ENCODE measurements around the gene WNT4.

WNT4 gene

DNA sequence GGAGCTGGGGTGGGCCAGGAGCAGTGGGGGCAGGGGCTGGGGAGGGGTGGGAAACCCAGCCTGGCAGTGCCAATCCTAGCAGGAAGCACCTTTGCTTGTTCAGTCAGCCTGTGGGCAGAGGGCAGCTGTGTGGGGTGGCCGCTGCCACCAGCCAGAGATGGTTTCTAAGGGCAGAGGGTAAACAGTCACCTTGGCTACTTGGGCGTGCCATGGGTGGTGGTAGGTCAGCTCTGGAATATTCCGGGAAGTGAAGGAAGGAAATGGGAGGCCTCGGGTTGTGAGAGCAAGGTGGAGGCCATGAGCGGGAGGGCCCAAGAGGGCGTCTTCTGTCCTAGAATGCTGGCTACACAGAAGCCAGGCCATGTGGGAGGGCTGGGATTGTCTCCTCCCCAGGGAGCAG lies 20.7 kb upstream of the WNT4 start:
- DNase-seq (ENCODE audit: low spot score) = no peak

DNA sequence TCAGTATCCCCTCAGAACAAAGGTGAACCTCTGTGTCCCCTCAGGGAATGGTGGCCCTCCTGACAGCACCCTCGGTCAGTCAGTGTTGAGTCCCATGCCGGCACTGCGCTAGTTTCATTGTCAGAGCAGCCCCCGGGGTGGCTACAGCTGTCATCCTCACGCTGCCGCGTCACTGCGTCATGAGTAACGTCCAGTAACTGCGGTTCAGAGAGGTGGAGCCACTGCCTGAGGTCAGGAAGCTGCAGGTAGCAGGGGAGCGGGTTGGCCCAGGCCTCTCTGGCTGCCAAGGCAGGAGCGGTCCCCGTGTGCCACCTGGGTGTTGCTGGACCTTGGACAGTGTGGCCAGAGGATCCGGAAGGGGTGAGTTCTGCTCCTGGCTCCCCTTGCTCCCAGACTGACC lies 20.2 kb upstream of the WNT4 start:
- DNase-seq (ENCODE audit: low spot score) = no peak

DNA sequence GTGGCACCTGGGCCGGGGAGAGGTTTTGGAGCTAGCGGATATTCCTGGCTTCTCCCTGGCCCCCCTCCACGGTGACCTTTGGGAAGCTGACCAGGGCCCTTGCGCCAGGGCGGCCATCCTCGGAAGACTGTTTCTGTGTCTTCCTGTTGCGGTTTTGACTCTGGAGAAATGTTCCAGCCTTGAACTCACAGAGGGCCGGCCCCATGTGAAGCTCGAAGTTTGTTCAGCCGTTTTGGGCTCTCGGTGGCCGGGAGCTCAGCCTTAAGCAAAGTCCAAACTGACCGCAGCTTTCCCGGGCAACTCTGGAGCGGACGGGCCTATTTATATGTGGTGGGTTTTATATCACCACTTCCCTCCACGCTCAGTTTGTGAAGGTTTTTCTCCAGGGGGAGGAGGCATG lies 17.0 kb upstream of the WNT4 start:
- DNase-seq (ENCODE audit: low spot score) = no peak

DNA sequence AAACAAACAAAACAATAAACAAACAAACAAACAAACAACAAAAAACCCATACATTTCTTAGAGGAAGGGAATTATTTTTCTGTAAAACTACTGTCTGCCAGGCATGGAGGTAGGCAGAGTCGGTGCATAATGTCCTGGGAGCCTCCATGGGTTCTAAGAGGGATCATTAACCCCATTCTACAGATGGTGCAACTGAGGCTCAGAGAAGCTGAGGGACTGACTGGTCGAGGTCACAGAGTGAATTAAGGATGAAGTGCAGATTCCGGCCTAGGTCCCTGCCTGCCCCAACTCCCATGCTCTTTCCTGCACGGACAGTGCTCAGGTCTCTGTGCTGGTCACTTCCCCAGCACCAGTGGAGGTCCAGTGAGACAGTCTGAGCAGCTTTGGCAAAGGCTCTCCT lies 15.8 kb upstream of the WNT4 start:
- DNase-seq (ENCODE audit: low spot score) = no peak

DNA sequence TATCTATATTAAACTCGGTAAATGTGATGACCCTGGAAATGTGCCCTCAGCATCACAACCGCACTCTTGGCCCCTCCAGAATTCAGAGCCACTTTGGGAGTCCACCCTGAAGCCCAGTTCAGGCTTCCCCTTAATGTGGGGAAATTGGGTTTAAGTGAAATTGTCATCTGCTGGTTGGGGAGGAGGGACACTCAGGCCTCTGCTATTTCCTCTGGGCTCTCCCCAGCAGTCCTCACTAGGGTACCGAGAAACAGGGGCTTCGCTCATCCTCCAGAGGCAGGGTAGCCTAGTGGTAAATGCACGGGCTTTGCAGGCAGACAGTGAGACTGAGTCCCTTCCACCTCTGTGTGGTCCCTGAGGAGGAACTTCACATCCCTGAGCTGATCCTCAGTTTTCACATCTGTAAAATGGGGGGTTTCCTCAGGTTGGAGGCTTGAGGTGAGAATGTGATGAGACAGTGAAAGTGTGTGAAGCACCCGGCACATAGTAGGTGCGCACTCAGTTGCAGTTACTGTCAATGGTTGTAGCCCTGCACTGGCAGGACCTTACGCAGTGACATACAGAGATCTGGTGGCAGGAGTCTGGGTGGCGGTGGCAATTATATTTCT lies 14.6 kb upstream of the WNT4 start:
- DNase-seq (ENCODE audit: low spot score) = no peak

DNA sequence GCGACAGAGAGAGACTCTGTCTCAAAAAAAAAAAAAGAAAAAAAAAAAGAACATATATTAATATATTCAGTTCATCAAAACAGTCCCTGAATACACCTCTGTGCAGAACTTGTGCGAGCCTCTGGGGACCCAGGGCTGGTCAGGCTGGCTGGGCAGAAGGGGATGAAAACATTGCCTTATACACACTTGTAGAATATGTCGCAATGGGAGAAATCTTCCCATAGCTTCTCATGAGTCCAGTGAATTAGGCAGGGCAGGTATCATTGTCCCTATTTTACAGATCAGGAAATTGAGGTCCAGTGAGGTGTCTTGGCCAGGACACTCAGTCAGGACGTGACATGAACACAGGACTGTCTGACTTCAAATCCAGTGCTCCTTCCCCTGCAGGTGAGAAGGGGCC lies 12.6 kb upstream of the WNT4 start:
- no peak for DNase-seq (ENCODE audit: low spot score)

DNA sequence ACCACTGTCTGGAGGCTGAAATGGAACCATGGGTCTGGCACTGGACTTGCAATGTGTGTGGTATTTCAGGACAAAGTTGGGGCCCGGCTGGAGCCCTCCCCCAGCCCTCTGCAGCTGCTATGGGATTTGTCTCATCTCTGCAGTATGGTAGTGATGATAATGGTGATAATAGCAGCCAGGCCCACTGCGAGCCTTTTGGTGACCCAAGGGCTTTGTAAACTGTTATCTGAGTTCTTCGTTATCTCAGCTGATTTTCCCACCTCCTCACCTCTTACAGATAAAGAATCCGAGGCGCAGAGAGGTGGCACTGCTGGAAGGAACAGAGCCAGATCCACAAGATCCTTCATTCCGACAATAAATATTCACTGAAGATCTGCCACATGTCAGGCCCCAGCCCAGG lies 11.7 kb upstream of the WNT4 start:
- no peak for DNase-seq (ENCODE audit: low spot score)

DNA sequence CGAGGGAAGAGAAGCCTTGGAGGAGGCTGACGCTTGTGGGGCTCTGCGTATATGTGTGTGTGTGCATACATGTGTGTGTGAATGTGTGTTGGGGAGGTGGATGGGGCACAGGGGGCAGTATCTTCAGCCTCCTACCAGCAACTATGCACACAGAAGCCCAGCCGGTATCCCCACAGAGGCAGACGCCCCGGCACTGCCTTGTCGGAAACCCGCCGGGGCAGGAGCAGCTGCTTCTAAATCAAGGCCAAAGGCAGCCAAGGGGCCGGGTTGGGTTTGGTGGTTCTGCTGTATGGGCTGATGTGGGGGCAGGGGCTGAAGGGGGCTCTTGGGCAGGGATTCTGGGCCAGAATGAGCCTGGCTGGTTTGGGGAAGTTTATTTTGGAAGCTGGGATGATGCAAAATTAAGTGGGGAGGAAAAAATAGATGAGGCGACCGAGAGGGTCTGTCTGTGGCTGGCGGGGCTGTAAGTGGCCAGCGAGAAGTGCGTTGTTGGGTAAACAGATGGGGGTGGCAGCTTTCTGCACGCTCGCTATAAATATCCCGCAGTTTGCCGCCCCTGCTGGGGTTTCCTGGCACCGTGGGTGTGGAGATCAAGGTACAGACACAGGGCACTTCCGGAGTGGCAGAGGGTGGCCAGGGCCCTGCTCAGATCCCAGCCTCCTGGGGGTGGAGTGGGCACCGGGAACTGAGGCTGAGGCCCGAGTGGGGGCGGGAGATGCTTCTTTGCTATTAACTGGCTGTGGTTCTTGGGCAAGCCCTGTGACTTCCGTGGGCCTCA lies 11.0 kb upstream of the WNT4 start:
- no peak for DNase-seq (ENCODE audit: low spot score)

DNA sequence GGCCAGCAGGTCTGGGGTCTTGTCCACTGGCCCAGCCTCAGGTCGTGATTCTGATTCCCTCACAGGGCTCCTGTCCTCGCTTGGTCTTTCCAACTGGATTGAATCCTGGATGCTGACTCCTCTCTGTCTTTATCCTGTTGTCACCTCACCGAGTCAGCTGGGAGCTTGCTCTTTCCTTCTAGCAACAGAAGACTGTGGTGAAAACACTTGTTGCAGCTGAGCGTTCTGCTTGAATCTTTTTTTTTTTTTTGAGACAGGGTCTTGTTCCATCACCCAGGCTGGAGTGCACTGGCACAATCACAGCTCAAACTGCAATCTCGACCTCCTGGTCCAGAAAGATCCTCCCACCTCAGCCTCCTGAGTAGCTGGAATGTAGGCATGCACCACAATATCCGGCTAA lies 8.0 kb upstream of the WNT4 start:
- no peak for DNase-seq (ENCODE audit: low spot score)

DNA sequence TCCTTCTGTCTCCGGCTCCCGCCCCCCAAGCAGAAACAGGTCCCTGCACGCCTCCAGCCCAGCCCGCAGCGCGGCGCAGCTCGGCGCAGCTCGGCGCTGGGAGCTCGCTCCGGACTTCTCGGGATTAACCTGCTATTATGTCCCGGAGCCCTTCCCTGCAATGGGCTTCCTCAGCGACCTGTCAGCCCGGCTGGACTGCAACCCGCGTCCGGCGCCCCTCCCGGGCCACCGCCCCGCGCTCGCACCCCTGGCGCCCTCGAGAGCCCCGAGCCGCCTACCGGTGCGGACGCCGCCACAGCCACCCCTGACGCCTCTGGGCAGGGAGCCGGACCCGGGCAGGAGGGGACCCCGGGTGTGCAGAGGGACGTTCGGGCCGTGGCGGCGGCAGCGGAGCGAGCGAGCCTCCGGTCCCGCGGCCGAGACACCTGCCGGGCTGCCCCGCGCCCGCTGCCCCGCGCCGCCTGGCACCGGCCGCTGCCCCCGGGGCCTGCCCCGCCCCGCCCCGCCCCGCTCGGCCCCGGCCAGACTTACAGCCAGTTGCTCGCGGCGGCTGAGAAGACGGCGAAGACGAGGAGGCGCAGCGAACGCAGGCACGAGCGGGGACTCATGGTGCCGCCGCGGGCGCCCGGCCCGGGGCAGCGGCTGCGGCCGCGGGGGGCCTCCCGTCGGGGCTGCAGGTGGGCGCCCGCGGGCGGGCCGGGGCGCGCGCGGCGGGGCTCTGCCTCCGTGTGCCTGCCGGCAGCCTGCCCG lies 407 bp downstream of the WNT4 start:
- peak; percentile 17 for DNase-seq (ENCODE audit: low spot score)

DNA sequence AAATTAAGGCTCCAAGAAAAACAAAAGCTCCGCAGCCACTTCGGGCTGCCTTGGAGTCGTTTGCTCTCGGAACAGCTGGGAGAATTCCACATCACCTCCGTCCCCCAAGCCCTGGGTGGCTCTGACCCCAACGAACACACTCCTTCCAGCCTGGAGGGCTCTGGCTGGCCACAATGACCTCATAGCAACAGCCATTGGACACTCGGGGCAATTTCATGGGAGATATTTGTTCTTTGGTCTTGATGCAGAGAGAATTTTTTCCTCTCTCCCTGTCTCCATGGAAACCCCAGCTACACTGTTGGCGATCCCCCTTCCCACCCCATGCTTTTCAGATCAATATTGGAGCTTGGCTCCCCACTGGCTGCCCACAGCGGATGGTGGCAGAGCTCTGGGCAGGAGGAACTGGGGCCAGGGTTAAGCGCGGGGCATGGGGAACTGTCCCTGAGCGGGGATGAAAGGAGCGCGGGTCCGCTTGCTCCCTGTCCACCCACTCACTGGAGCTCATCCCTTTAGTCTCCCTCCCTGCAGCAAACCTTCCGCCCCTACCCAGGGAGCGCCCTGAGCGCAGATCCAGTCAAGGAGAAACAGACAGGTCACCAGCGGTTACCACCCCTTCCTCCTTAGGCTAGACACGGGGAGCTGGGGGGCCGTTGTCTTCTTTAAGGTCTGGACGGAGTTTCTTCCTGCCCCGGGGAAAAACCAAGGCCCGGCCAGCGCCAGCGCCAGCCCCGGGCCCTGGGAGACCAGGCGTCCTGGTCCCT lies 1.2 kb downstream of the WNT4 start:
- no peak for DNase-seq (ENCODE audit: low spot score)

DNA sequence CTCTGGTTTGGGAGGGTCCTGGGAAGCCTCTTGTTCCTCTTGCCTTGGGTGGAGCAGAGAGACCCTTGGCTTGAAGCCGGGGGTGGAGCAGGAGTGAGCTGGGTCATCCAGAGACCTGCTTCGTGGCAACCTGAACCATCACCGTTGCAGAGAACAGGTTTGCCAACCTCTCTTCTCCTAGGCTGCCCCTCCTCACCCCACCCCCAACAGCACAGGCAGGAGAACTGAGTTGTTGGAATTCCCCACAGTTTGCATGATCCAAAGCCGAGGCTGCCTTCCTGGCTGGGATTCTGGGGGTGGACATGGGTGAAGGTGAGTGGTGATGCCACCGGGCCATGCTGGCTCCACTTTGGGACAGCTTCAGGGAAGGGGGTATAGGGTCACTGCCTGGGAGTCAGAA lies 2.2 kb downstream of the WNT4 start:
- DNase-seq (ENCODE audit: low spot score) = no peak

DNA sequence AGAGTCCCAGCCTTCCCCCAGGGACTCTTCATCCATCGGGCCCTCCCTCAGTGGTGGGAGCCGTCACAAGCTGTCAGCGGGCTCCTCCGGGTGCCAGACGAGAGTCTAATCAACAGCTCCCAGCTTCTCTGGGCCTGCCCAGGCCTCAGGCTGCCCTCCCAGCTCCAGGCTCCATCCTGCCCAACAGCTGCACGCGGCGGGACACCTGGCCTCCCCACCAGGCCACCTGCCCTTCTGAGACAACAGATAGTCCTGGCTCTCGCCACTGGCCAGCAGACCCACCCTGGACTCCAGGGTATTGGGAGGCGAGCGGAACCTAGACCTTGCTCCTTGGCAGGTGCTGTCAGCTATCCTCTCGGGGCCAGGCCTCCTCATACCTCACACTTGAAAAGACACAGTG lies 3.1 kb downstream of the WNT4 start:
- DNase-seq (ENCODE audit: low spot score) = no peak

DNA sequence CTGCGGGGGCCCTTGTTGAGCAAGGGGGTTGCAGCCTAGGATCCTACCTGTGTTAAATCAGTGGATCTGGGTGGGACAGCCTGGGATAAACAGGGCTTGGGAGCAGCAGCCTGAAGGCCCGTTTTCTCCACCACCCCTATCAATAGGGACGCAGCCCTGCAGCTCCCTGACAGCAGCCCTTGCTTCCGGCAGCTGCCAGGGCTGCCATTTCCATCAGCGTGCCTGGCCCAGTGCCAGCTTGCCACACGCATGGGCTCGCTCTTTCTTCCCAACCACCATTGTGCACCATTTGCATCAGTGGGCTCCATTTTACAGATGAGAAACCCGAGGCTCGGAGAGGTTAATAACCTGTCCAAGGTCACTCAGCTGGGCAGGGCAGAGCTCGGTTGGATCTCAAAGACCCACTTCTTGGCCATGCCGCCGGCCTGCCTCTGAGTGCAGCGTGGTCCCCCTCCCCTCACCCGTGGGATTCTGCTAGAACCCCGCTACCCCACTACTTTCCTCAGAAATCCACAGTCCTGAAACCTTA lies 3.8 kb downstream of the WNT4 start:
- no peak for DNase-seq (ENCODE audit: low spot score)

DNA sequence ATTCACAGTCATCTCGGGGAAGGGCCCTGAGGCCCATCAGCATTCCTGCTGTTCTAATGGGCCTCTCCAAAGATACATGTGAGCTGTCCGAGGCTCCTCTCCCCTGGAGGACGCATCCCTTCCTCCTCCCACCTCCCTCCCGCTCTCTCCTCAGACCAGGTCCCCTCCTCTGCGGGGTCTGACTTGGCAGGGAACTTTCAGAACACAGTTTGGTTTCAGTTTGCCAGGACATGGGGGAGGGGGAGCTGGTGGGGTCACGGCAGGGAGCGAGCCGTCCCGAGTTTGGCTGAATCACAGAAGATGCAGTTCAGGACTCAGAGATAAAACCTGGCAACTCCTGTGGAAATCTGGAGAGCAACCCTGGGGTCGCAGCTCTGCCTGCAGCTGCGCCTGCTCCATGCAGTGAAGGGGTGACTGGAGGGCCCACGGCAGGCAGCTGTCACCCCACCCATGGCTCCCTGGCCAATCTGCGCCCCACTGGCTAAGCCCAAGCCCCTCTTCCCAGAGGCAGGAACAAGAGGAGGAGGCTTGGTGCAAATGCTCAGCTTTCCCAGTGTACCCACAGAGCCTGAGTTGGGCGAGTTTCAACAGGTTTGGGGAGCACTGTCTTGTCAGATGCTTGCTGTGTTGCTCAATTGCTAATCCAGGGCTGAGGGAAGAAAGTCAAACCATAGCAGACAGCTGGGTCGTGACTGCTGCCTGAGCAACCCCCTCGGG lies 5.7 kb downstream of the WNT4 start:
- DNase-seq (ENCODE audit: low spot score) = no peak

DNA sequence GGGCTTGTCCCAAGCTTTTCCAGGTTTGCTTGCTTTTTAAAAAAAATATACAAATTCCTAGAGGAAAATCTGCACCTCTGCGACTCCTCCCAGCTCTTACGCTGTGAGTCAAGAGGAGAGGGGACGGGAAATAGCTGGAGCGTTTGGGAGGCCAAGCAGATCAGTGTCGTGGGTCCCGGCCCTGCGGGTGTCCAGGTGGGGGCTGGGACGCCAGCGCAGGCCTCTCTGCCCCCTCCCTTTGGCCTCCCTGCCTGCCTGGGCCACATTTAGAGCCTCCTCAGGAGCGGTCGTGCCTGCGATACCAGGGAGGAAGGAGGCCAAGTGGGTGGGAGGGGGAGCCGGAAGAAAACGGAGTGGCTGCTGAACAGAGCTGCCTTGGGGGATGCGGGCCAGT lies 9.0 kb downstream of the WNT4 start:
- no peak for DNase-seq (ENCODE audit: low spot score)

DNA sequence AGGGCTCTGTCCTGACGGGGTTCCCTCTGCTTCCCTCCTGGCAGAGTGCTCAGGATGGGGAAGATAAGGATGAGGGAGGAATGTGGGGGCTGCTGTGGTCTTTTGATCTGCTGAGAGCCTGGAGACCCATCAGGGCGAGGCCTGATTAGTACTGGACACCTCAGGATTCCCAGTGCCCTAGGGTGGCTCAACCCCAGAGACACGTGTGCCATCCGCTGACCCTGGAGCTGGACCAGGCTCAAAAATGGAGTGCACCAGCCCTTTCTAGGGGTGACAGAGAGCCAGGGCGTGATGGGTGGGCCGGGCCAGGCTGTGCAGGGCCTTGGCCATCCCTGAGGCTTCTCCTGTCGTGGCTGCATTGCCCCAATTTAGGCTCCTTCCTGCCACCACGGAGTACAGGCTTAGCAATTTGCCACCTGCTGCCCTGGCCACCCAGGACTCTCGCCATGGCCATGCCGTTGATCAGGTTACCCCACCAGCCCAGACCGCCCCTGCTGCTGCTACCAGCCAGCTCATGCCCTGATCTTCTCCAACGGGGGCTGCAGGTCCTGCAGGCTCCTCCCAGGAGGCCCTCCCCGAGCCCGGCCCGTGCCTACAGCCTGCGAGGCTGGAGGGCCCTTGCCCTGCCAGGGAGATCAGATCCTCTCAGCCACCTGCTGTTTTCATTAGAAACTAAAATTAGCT lies 9.5 kb downstream of the WNT4 start:
- DNase-seq (ENCODE audit: low spot score) = no peak

DNA sequence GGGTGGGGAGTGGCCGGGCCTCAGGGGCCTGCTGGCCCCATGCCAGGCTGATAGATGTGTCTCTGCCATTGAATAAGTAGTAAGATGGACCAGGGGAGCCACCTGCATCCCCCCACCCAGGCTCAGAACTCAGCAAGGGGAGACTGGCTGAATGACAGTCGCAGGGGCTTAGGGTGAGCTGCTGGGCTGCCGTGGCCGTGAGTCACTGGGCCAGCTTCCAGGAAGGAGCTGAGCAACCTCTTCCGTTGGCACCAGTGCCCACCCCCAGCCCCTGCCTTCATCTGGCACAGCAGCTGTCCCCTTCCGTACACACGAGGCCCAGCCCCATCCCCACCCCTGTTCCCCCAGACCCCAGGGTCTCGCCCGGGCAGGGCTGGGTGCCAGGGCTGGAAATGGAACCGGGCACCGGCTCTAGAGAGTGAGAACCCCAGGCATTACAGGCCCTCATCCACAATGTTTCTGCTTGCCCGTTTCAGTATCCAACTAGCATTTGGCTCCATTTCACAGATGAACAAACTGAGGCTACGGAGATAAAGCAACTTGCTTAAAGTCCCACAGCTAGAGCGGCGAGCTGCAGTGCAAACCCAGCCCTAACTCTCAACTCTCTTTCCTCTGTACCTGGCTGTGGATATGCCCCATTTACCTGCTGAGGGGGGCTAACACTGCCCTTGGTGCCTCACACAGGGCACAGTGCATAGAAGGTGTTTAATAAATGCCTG lies 10.2 kb downstream of the WNT4 start:
- peak; percentile 49 for DNase-seq (ENCODE audit: low spot score)

DNA sequence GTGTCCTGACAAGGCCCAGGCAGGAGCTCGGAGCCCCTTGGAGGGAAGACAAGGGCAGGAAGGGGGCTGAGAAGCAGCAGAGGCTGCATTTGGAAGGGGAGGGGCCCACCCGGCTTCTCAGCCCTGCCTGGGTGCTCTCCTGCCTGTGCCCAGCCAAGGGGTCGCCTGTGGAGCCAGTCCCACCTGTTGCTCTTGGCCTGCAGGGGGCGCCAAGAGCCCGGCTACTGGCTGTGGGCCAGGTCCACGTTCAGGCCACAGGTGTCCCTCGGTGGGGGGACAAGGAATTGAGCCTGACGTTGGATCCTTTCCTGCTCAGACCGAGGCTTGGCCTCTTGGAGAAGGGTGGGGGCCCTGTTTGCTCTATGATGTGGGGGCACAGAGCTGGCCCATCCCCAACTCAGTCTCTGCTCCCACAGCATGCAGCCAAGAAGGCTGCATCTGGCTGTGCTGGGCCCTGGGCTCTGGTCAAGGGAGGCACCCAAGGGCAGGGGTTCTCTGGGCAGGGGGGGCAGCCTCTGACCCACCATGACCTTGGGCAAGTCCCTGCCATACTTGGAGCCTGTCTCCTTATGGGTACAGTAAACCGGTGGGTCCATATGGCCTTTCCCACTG lies 10.9 kb downstream of the WNT4 start:
- DNase-seq (ENCODE audit: low spot score) = no peak

DNA sequence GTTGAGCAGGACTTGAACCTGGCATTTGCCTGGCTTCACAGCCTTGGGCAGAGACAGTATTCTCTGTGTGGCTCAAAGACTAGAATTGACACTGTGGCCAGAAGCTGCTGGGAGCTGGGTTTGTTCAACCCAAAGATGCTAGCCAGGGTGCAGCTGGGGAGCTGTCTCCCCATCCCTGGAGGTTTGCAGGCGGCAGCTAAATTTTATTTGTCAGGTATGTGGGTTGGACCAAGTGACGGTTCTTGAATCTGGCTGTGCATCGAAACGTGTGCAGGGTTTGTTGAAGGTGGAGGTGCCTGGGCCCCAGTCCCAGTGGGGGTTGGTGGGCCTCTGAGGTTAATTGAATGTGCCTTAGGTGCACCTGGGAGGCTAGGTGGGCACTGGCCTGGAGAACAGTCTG lies 11.8 kb downstream of the WNT4 start:
- no peak for DNase-seq (ENCODE audit: low spot score)

All from RKO (cell line).